ENCODE results near the gene ZNF91. TPM values are rescaled to one million over a fixed set of nuclear protein-coding genes. Genes with fewer than 3 reads are reported as not detected.

ZNF91 gene
- 12.6 and 22.1 TPM in 2 replicates for total RNA-seq

DNA sequence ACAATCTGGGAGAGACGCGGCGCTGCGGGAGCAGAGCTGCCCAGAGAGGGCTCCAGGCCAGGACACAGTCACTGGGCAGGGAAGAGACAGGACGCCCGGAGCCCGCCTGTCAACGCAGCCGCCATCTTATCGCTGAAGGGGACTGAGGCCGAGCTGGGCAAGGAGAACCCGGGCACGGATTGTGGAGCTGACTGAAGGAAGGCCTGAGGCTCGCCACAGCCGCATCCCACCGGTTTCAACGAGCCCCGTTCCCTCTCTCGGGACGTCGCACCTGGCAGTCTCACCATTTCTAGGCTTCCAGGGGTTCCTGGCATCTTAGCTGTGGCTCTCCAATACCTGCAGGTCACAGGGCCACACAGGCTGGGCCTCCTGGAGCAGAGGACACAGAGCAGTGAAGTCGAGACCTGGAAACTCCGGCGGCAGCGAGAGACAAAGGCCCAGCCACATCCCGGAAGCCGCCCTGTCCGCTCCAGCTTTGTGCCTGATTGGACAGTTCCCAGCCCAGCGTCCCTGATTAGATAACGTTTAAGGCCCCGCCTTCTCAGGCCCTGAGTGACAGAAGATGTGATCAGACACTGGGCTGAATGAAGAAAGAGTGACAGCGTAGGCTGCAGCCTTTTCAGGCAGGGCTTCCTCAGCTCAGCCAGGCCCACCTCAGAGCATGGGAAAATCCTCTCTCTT is at the start of gene ZNF91:
Gene ZNF91, minus strand, starts transcription at position 431 of the 681 bp plus-strand sequence. Its CDS starts 117 bp downstream, at position 314.
- peak within 1 kb of the TSS; percentile 94 for H3K4me3 ChIP-seq (ENCODE audit: low read depth, low read length)
- DNase-seq (ENCODE audit: low read depth) = peak; percentile 80
- TF ChIP-seq CTCF (conservative IDR thresholded peaks at IDR 0.05; ENCODE audit: low read depth, low read length) = no peak

DNA sequence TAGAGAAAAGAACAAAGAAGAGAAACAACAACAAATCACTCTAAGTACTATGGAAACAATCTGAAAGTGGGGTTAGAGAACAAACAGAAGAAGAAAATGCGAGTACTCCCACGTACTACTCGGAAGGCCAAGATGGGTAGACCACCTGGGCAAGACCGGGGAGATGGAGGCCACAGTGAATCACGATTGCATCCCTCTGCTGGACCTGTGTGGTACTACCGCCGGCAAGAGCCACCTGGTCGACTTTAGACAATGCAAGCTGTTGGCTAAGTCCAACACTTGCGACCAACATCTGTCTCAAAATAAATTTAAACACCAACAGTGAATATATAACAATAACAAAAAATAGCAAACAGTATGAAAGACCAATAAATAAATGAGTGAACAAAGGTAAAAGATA is 45.5 kb upstream of the ZNF91 start:
- H3K4me3 ChIP-seq (ENCODE audit: low read depth, low read length) = no peak overlapping the region
- peak; percentile 31 for TF ChIP-seq CTCF (conservative IDR thresholded peaks at IDR 0.05; ENCODE audit: low read depth, low read length)
- no peak for DNase-seq (ENCODE audit: low read depth)

DNA sequence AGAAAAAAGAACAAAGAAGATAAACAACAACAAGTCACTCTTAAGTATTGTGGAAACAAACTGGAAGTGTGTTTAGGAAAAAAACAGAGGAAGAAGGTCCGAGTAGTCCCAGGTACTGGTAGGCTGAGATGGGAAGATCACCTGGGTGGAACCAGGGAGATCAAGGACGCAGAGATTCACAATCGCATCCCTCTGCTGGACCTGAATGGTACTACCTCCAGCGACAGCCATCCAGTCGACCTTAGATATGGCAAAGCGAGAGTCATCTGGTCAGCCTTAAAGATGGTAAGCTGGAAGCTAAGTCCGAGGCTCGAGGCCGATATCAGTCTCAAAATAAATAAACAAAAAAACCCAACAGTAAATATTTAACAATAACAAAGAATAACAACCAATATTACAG is 44.9 kb upstream of the ZNF91 start:
- peak; percentile 25 for TF ChIP-seq CTCF (conservative IDR thresholded peaks at IDR 0.05; ENCODE audit: low read depth, low read length)
- H3K4me3 ChIP-seq (ENCODE audit: low read depth, low read length) = no peak overlapping the region
- DNase-seq (ENCODE audit: low read depth) = no peak

DNA sequence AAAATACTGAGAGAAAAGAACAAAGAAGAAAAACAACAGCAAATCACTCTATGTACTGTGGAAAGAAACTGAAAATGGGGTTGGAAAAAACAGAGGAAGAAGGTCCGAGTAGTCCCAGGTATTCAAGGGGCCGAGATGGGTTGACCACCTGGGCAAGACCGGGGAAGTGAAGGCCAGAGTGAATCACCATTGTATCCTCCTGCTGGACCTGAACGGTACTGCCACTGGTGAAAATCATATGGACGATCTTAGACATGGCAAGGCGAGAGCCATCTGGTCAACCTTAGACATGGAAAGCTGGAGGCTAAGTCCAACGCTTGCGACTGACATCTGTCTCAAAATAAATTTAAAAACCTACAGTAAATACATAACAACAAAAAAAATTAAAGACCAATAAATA is 44.4 kb upstream of the ZNF91 start:
- DNase-seq (ENCODE audit: low read depth) = no peak
- peak; percentile 36 for TF ChIP-seq CTCF (conservative IDR thresholded peaks at IDR 0.05; ENCODE audit: low read depth, low read length)
- H3K4me3 ChIP-seq (ENCODE audit: low read depth, low read length) = no peak overlapping the region

DNA sequence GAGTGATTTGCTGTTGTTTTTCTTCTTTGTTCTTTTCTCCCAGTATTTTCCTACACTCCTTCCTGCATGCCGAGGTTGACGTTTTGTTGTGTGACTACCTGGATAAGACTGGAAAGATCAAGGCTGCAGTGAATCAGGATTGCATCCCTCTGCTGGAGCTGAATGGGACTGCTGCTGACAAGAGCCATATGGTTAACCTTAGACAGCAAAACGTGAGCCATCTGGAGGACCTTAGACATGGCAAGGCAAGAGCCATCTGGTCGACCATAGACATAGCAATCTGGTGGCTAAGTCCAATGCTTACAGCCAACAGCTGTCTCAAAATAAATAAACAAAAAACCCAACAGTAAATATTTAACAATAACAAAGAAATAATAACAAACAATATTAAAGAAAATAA is 42.6 kb upstream of the ZNF91 start:
- H3K4me3 ChIP-seq (ENCODE audit: low read depth, low read length) = no peak overlapping the region
- no peak for TF ChIP-seq CTCF (conservative IDR thresholded peaks at IDR 0.05; ENCODE audit: low read depth, low read length)
- no peak for DNase-seq (ENCODE audit: low read depth)

- no peak overlapping the region for H3K4me3 ChIP-seq (ENCODE audit: low read depth, low read length)
- TF ChIP-seq CTCF (conservative IDR thresholded peaks at IDR 0.05; ENCODE audit: low read depth, low read length) = peak; percentile 27
- DNase-seq (ENCODE audit: low read depth) = no peak
Observed at GRCh38 chr19:23436944-23437343, 41.7 kb upstream of the ZNF91 start.

DNA sequence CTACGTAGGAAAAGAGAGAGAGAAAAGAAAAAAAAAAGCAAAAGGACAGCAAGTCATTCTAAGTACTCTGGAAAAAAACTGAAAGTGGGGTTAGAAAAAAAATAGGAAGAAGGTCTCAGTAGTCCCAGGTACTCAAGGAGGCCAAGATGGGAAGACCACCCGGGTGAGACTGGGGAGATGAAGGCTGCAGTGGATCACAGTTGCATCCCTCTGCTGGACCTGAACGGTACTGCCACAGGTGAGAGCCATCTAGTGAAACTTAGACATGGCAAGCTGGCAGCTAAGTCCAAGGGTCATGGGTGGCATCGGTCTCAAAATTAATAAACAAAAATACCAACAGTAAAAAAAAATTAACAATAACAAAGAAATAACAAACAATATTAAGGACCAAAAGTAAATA is 41.0 kb upstream of the ZNF91 start:
- H3K4me3 ChIP-seq (ENCODE audit: low read depth, low read length) = no peak overlapping the region
- TF ChIP-seq CTCF (conservative IDR thresholded peaks at IDR 0.05; ENCODE audit: low read depth, low read length) = peak; percentile 35
- DNase-seq (ENCODE audit: low read depth) = no peak
